Stomach smooth muscle (tissue), 2 donors: ENCODE measurements around the gene RBBP7.

Experiments used
- H3K27ac ChIP-seq: one replicate; pipeline ENCODE4 v1.7.0; 2013; ENCODE audit warnings: mild to moderate bottlenecking, low read length, inconsistent platforms
- H3K27me3 ChIP-seq, 2 donors: one replicate each; pipeline ENCODE4 v1.7.0; 2013; ENCODE audit warnings: low read length in 2 of 2; ENCODE audit not compliant: insufficient read depth in 2 of 2, control insufficient read depth in 1 of 2
- H3K36me3 ChIP-seq, 2 donors: one replicate each; pipeline ENCODE4 v1.7.0; 2013; ENCODE audit warnings: low read length in 2 of 2; ENCODE audit not compliant: control insufficient read depth in 2 of 2, insufficient read depth in 2 of 2
- H3K4me1 ChIP-seq: one replicate; pipeline ENCODE4 v1.7.0; 2013; ENCODE audit warnings: low read length; ENCODE audit not compliant: control insufficient read depth, insufficient read depth
- H3K4me3 ChIP-seq, 2 donors: one replicate each; pipeline ENCODE4 v1.7.0; 2013; ENCODE audit warnings: low read length in 2 of 2
- H3K9ac ChIP-seq, 2 donors: one replicate each; pipeline ENCODE4 v1.7.0; 2013; ENCODE audit warnings: low read length in 2 of 2, mild to moderate bottlenecking in 1 of 2
- H3K9me3 ChIP-seq, 2 donors: one replicate each; pipeline ENCODE4 v1.7.0; 2013; ENCODE audit warnings: low read length in 2 of 2; ENCODE audit not compliant: control insufficient read depth in 2 of 2
- donor health status: healthy.
- donor health status: Pancreatic carcinoma.

The RBBP7 gene

GRCh38 chrX:16870095-16870861 lies at the start of gene RBBP7:
RBBP7 (minus strand) TSS chrX:16870362; CDS start chrX:16870053, 309 bp downstream.
- no peaks in the 10 kb centered on the region for H3K36me3 ChIP-seq
- H3K9ac ChIP-seq = peak within 1 kb of the TSS; percentile 66 to 79
- H3K9me3 ChIP-seq = no peaks in the 10 kb centered on the region
- H3K4me1 ChIP-seq = peaks cover 26% of the 10 kb centered on the region
- peaks cover 0 to 10% of the 10 kb centered on the region in 2 donors for H3K27me3 ChIP-seq
- H3K4me3 ChIP-seq = peak within 1 kb of the TSS; percentile 83 to 84
- H3K27ac ChIP-seq = peak within 1 kb of the TSS; percentile 87

DNA sequence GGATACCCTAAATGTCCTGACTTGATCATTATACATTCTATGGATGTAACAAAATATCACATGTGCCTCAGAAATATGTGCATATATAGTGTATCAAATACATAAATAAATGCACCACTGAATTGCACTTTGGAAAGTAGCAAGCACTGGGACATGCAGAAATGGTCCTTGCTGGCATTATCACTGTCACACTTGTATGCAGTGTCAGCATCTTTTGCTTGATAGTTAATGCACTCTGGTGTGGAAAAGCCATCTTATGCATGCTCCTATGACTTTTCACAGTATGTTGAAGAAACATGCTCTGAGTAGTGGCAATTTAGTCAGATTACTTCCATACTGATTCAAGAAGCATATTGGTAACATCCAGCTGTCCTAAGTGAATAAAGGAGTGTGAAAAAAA lies 48.8 kb upstream of the RBBP7 start:
- no peak overlapping the region for H3K4me3 ChIP-seq
- H3K4me1 ChIP-seq = no peaks in the 10 kb centered on the region
- no peak overlapping the region for H3K9ac ChIP-seq
- H3K36me3 ChIP-seq = no peaks in the 10 kb centered on the region
- peaks cover 0 to 5% of the 10 kb centered on the region in 2 donors for H3K27me3 ChIP-seq
- no peaks in the 10 kb centered on the region for H3K9me3 ChIP-seq
- H3K27ac ChIP-seq = no peak overlapping the region

DNA sequence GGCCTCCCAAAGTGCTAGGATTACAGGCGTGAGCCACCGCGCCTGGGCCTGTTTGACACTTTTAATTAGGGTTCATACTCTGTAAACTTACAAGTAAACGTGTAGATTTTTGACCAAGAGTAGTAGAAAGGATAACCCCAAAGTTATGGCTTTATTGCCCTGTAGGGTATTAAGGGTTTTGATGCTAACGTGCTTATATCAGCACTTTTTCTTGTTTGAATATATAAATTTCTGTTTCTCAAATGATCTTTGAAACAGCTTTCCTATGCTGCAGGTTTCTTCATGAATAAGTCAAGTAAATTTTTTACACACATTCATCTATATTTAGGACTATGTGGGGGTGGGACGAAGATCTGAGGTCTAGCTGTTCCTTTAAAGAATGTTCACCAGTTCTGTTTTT lies 47.0 kb upstream of the RBBP7 start:
- Histone ChIP-seq H3K9me3 (no peaks in the 10 kb centered on the region), H3K9ac (no peak overlapping the region), H3K36me3 (no peaks in the 10 kb centered on the region), H3K4me1 (no peaks in the 10 kb centered on the region), H3K27ac (no peak overlapping the region), H3K27me3 (peaks cover 0 to 5% of the 10 kb centered on the region in 2 donors), H3K4me3 (no peak overlapping the region)

DNA sequence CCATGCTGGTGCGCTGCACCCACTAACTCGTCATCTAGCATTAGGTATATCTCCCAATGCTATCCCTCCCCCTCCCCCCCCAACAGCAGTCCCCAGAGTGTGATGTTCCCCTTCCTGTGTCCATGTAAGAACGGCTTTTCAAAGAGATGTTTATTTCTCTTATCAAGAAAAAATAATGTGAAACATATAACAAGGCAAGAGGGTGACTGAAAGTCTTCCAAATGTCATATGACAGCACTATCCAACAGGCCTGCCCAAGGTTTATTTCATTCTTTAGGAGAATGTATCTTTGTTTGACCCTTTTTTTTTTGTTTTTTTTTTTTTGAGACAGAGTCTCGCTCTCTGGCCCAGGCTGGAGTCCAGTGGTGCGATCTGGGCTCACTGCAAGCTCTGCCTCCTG lies 46.4 kb upstream of the RBBP7 start:
- no peaks in the 10 kb centered on the region for H3K9me3 ChIP-seq
- H3K9ac ChIP-seq = no peak overlapping the region
- H3K27me3 ChIP-seq = peaks cover 0 to 5% of the 10 kb centered on the region in 2 donors
- H3K27ac ChIP-seq = no peak overlapping the region
- no peaks in the 10 kb centered on the region for H3K36me3 ChIP-seq
- H3K4me1 ChIP-seq = no peaks in the 10 kb centered on the region
- no peak overlapping the region for H3K4me3 ChIP-seq

- no peak overlapping the region for H3K27ac ChIP-seq
- H3K36me3 ChIP-seq = no peaks in the 10 kb centered on the region
These were observed 43.9 kb upstream of the RBBP7 start for GRCh38 chrX:16914058-16914457.

DNA sequence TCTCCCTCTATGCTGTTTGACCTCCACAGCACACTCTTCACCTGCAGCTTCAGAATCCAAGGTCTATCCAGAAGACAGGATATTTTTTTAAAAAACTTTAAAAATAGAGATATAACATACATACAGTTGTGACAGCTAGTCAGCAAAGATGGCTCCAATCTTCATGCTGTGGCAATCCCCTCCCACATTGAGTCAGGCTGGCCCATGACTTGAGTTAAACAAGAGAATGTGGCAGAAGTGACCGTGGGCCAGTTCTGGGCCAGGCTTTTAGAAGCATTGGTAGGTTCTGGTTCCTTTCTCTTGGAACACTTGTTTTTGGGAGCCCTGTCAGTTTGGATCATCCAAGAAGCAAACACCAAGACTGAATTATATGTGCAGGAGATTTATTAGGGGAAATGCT lies 40.2 kb upstream of the RBBP7 start:
- no peak overlapping the region for H3K9ac ChIP-seq
- no peaks in the 10 kb centered on the region for H3K36me3 ChIP-seq
- H3K4me3 ChIP-seq = no peak overlapping the region
- H3K4me1 ChIP-seq = no peaks in the 10 kb centered on the region
- no peak overlapping the region for H3K27ac ChIP-seq
- H3K27me3 ChIP-seq = peaks cover 0 to 2% of the 10 kb centered on the region in 2 donors
- no peaks in the 10 kb centered on the region for H3K9me3 ChIP-seq

More at GRCh38 chrX:16914058-16914457, 43.9 kb upstream of the RBBP7 start:
- no peak overlapping the region for H3K4me3 ChIP-seq
- H3K9ac ChIP-seq = no peak overlapping the region
- no peaks in the 10 kb centered on the region for H3K9me3 ChIP-seq
- H3K4me1 ChIP-seq = no peaks in the 10 kb centered on the region
- H3K27me3 ChIP-seq = peaks cover 0 to 2% of the 10 kb centered on the region in 2 donors

DNA sequence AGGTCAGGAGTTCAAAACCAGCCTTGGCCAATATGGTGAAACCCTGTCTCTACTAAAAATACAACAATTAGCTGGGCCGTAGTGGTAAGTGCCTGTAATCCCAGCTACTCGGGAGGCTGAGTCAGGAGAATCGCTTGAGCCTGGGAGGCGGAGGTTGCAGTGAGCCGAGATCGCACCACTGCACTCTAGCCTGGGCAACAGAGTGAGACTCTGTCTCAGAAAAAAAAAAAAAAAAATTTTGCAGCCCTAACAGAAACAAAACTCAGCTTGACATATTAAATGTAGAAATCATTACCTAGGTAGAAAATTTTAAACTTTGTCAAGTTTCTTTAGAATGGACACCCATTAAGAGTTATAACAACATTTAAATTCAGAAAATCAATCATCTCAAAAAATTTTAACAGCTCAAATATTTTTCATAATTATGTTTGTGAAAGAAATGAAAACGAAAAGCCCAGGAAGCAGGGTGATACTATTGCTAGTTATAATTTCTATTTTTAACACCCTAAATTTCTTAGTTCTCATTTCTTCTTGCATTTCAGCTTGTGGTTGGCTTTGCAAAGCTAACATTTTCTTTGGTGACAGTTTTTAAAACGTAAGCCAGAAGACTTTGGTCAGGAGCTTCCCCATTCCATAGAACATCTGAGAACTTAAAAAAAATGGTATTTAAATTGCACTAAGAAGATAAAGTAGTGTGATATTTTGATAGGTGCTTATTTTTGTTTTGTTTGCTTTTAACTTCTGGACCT lies 33.3 kb upstream of the RBBP7 start:
- H3K27me3 ChIP-seq = peaks cover 0 to under 1% of the 10 kb centered on the region in 2 donors
- no peaks in the 10 kb centered on the region for H3K4me1 ChIP-seq
- H3K27ac ChIP-seq = no peak overlapping the region
- H3K9ac ChIP-seq = no peak overlapping the region
- H3K9me3 ChIP-seq = no peaks in the 10 kb centered on the region
- H3K36me3 ChIP-seq = no peaks in the 10 kb centered on the region
- H3K4me3 ChIP-seq = no peak overlapping the region

GRCh38 chrX:16897445-16897844 lies 27.3 kb upstream of the RBBP7 start:
- Histone ChIP-seq H3K27ac (no peak overlapping the region), H3K9me3 (no peaks in the 10 kb centered on the region), H3K36me3 (no peaks in the 10 kb centered on the region), H3K9ac (no peak overlapping the region), H3K4me3 (no peak overlapping the region), H3K4me1 (peaks cover 3% of the 10 kb centered on the region), H3K27me3 (peaks cover 0 to 17% of the 10 kb centered on the region in 2 donors)

GRCh38 chrX:16892504-16893362 lies 22.6 kb upstream of the RBBP7 start:
- H3K9me3 ChIP-seq = no peaks in the 10 kb centered on the region
- peaks cover 3% of the 10 kb centered on the region for H3K4me1 ChIP-seq
- no peak overlapping the region for H3K4me3 ChIP-seq
- H3K27me3 ChIP-seq = peaks cover 0 to 18% of the 10 kb centered on the region in 2 donors
- H3K27ac ChIP-seq = no peak overlapping the region
- H3K9ac ChIP-seq = no peak overlapping the region
- H3K36me3 ChIP-seq = no peaks in the 10 kb centered on the region

- no peak overlapping the region for H3K9ac ChIP-seq
- H3K27ac ChIP-seq = no peak overlapping the region
- peaks cover 0 to 13% of the 10 kb centered on the region in 2 donors for H3K27me3 ChIP-seq
- H3K4me1 ChIP-seq = no peaks in the 10 kb centered on the region
- no peaks in the 10 kb centered on the region for H3K9me3 ChIP-seq
- no peak overlapping the region for H3K4me3 ChIP-seq
- H3K36me3 ChIP-seq = no peaks in the 10 kb centered on the region
These were observed 15.5 kb upstream of the RBBP7 start for GRCh38 chrX:16885628-16886027.
